Neuronal stem cell (in vitro differentiated cells): ENCODE measurements around the gene SOWAHA.
A peak's percentile ranks its signal among the peaks of the same experiment; 100 is the strongest.

Source experiments
- DNase-seq: peaks from one replicate; pipeline ENCODE4 v3.0.0-alpha.2; 2013; ENCODE audit warnings: low spot score
- H2AFZ ChIP-seq: one replicate; pipeline ENCODE4 v1.6.1; 2013; ENCODE audit warnings: mild to moderate bottlenecking, low read length, inconsistent platforms
- H2AK5ac ChIP-seq: 2 replicates; pipeline ENCODE4 v1.6.1; 2013; ENCODE audit warnings: low read depth, mild to moderate bottlenecking, inconsistent platforms, low read length, moderate library complexity, mixed read lengths
- H2BK120ac ChIP-seq: 2 replicates; pipeline ENCODE4 v1.6.1; 2013; ENCODE audit warnings: low read depth, mild to moderate bottlenecking, inconsistent platforms, low read length, moderate library complexity, mixed read lengths
- H2BK12ac ChIP-seq: one replicate; pipeline ENCODE4 v1.6.1; 2013; ENCODE audit warnings: low read length, inconsistent platforms
- H2BK15ac ChIP-seq: 2 replicates; pipeline ENCODE4 v1.6.1; 2013; ENCODE audit warnings: mild to moderate bottlenecking, low read length, inconsistent platforms, mixed read lengths
- H2BK5ac ChIP-seq: one replicate; pipeline ENCODE4 v1.6.1; 2013; ENCODE audit warnings: inconsistent platforms, mild to moderate bottlenecking, low read length, moderate library complexity
- H3K14ac ChIP-seq: one replicate; pipeline ENCODE4 v1.6.1; 2013; ENCODE audit warnings: low read length, inconsistent platforms
- H3K18ac ChIP-seq: 2 replicates; pipeline ENCODE4 v1.6.1; 2013; ENCODE audit warnings: low read length, inconsistent platforms
- H3K23ac ChIP-seq: 2 replicates; pipeline ENCODE4 v1.6.1; 2013; ENCODE audit warnings: low read depth, mild to moderate bottlenecking, mixed read lengths, low read length, inconsistent platforms; ENCODE audit not compliant: poor library complexity
- H3K27ac ChIP-seq: replicated peaks from 3 replicates; pipeline ENCODE4 v1.5.1; 2013; ENCODE audit warnings: low read length, inconsistent platforms
- H3K27me3 ChIP-seq, 3 experiments: 2 replicates each; pipeline ENCODE4 v1.6.1; 2013; ENCODE audit warnings: low read length in 3 of 3, mild to moderate bottlenecking in 2 of 3, inconsistent platforms in 1 of 3, low read depth in 1 of 3, mixed read lengths in 1 of 3, moderate library complexity in 1 of 3; ENCODE audit not compliant: control insufficient read depth in 3 of 3, insufficient read depth in 3 of 3
- H3K36me3 ChIP-seq, 2 donors: replicated peaks in 1 of 2; 2 replicates each; pipeline ENCODE4 v1.6.1; 2013; ENCODE audit warnings: low read length in 2 of 2; ENCODE audit not compliant: control insufficient read depth in 2 of 2, insufficient read depth in 2 of 2
- H3K4ac ChIP-seq: 2 replicates; pipeline ENCODE4 v1.6.1; 2013; ENCODE audit warnings: inconsistent platforms, mild to moderate bottlenecking, low read length, moderate library complexity
- H3K4me1 ChIP-seq, 2 donors: 1 replicate in 1 of 2; 2 replicates in 1 of 2; pipeline ENCODE4 v1.6.1; 2013; ENCODE audit warnings: low read length in 2 of 2, low read depth in 1 of 2; ENCODE audit not compliant: control insufficient read depth in 2 of 2, insufficient read depth in 1 of 2
- H3K4me2 ChIP-seq: one replicate; pipeline ENCODE4 v1.6.1; 2013; ENCODE audit warnings: mild to moderate bottlenecking, low read length, inconsistent platforms; ENCODE audit not compliant: insufficient read depth, poor library complexity, severe bottlenecking
- H3K4me3 ChIP-seq, 2 donors: 2 replicates each; pipeline ENCODE4 v1.5.1; 2013; ENCODE audit warnings: low read length in 2 of 2, mild to moderate bottlenecking in 2 of 2, inconsistent platforms in 1 of 2, moderate library complexity in 1 of 2
- H3K79me1 ChIP-seq: one replicate; pipeline ENCODE4 v1.6.1; 2013; ENCODE audit warnings: low read depth, mild to moderate bottlenecking, inconsistent platforms, low read length, moderate library complexity
- H3K9ac ChIP-seq: one replicate; pipeline ENCODE4 v1.6.1; 2013; ENCODE audit warnings: mild to moderate bottlenecking, low read depth, low read length, inconsistent platforms; ENCODE audit not compliant: poor library complexity
- H3K9me3 ChIP-seq, 2 donors: replicated peaks in 1 of 2; 2 replicates each; pipeline versions ENCODE3 to v1.6.1; 2013; ENCODE audit warnings: low read length in 2 of 2, mild to moderate bottlenecking in 2 of 2, inconsistent platforms in 1 of 2, low read depth in 1 of 2, mixed read lengths in 1 of 2, moderate library complexity in 1 of 2; ENCODE audit not compliant: control insufficient read depth in 2 of 2, insufficient read depth in 1 of 2
- H4K8ac ChIP-seq: one replicate; pipeline ENCODE4 v1.6.1; 2013; ENCODE audit warnings: low read depth, mild to moderate bottlenecking, inconsistent platforms, low read length, moderate library complexity
- H4K91ac ChIP-seq: one replicate; pipeline ENCODE4 v1.6.1; 2013; ENCODE audit warnings: low read length, low read depth, mild to moderate bottlenecking, inconsistent platforms; ENCODE audit not compliant: poor library complexity
- WGBS, 2 donors: extraction: QIAGEN DNeasy Blood & Tissue Kit; methylation state at CpG; one replicate each; pipeline ENCODE4 v1.1.7; 2013; ENCODE audit warnings: missing lambda C conversion rate in 2 of 2, mixed read lengths in 1 of 2; ENCODE audit not compliant: insufficient read length in 2 of 2, insufficient replicate concordance in 1 of 2; ENCODE audit errors: extremely low coverage in 2 of 2; 5-methylcytosine and 5-hydroxymethylcytosine counted together

SOWAHA gene

GRCh38 chr5:132830436-132831094, 17.5 kb downstream of the SOWAHA start, which contains the start of gene SHROOM1:
Gene SHROOM1 (minus strand): TSS chr5:132830647. CDS start chr5:132826140, 4,507 bp downstream.
- no peak within 1 kb of the TSS for H3K14ac ChIP-seq
- peaks cover 8 to 90% (median 56%) of the 10 kb centered on the region in 3 experiments for H3K27me3 ChIP-seq
- H3K79me1 ChIP-seq = peaks cover 3% of the 10 kb centered on the region
- H2BK12ac ChIP-seq = no peak within 1 kb of the TSS
- DNase-seq = no peak
- H2BK15ac ChIP-seq = peak within 1 kb of the TSS; percentile 20
- H3K4ac ChIP-seq = no peak within 1 kb of the TSS
- no peaks in the 10 kb centered on the region for H3K36me3 ChIP-seq
- no peak within 1 kb of the TSS for H4K91ac ChIP-seq
- peak within 1 kb of the TSS; percentile 95 for H2AFZ ChIP-seq
- H3K9me3 ChIP-seq = no peaks in the 10 kb centered on the region
- no CpG with 5 or more reads among the region's 78 CpGs for WGBS, 2 donors
- peak within 1 kb of the TSS; percentile 89 for H3K9ac ChIP-seq
- H2BK5ac ChIP-seq = no peak within 1 kb of the TSS
- peak within 1 kb of the TSS; percentile 98 for H3K18ac ChIP-seq
- peak within 1 kb of the TSS; percentile 0 for H2AK5ac ChIP-seq
- peak within 1 kb of the TSS; percentile 47 to 87 for H3K4me3 ChIP-seq
- peak within 1 kb of the TSS; percentile 74 for H4K8ac ChIP-seq
- peak within 1 kb of the TSS; percentile 72 for H3K4me2 ChIP-seq
- H2BK120ac ChIP-seq = peak within 1 kb of the TSS; percentile 35
- no peak within 1 kb of the TSS for H3K27ac ChIP-seq
- peaks cover 0 to 4% of the 10 kb centered on the region in 2 donors for H3K4me1 ChIP-seq
- H3K23ac ChIP-seq = peak within 1 kb of the TSS; percentile 94

GRCh38 chr5:132831095-132831860, 18.2 kb downstream of the SOWAHA start:
- H3K36me3 ChIP-seq = no peaks in the 10 kb centered on the region
- peak overlapping the region; percentile 0 for H2AK5ac ChIP-seq
- peak overlapping the region; percentile 95 for H2AFZ ChIP-seq
- no peak for DNase-seq
- H3K18ac ChIP-seq = no peak overlapping the region
- H3K79me1 ChIP-seq = peaks cover 3% of the 10 kb centered on the region
- H3K9ac ChIP-seq = no peak overlapping the region
- H2BK5ac ChIP-seq = no peak overlapping the region
- H2BK12ac ChIP-seq = no peak overlapping the region
- WGBS, 2 donors = no CpG with 5 or more reads among the region's 15 CpGs
- no peak overlapping the region for H3K4ac ChIP-seq
- H4K8ac ChIP-seq = no peak overlapping the region
- H3K9me3 ChIP-seq = no peaks in the 10 kb centered on the region
- H3K4me1 ChIP-seq = no peaks in the 10 kb centered on the region
- H3K4me2 ChIP-seq = peak overlapping the region; percentile 72
- H3K14ac ChIP-seq = no peak overlapping the region
- H2BK120ac ChIP-seq = no peak overlapping the region
- H3K27ac ChIP-seq = no peak overlapping the region
- H4K91ac ChIP-seq = no peak overlapping the region
- H3K23ac ChIP-seq = no peak overlapping the region
- peaks cover 4 to 89% (median 49%) of the 10 kb centered on the region in 3 experiments for H3K27me3 ChIP-seq
- H3K4me3 ChIP-seq = no peak overlapping the region
- H2BK15ac ChIP-seq = no peak overlapping the region

DNA sequence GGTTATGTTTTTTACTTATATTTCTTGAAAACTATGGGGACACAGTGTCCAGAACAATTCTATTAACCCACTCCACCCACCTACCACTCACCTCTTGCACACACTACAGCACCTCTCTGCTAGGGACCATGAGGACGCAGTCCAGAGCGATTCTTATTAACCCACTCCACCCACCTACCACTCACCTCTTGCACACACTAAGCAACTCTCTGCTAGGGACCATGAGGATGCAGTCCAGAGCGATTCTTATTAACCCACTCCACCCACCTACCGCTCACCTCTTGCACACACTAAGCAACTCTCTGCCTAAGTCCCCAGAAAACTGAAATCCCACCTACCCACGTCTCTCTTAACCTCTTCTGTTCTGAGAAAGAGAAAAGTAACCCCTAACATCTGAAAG, 19.5 kb downstream of the SOWAHA start:
- Histone ChIP-seq H2AFZ (no peak overlapping the region), H4K8ac (no peak overlapping the region), H3K4ac (no peak overlapping the region), H3K27ac (no peak overlapping the region), H4K91ac (no peak overlapping the region), H3K14ac (no peak overlapping the region), H2BK5ac (no peak overlapping the region), H3K9ac (no peak overlapping the region), H2AK5ac (no peak overlapping the region), H2BK12ac (no peak overlapping the region), H3K9me3 (no peaks in the 10 kb centered on the region), H3K23ac (no peak overlapping the region), H3K79me1 (peaks cover 3% of the 10 kb centered on the region), H3K4me3 (no peak overlapping the region), H3K4me2 (no peak overlapping the region), H3K36me3 (no peaks in the 10 kb centered on the region), H2BK15ac (no peak overlapping the region), H3K27me3 (peaks cover 3 to 80% (median 38%) of the 10 kb centered on the region in 3 experiments), H2BK120ac (no peak overlapping the region), H3K18ac (no peak overlapping the region), H3K4me1 (no peaks in the 10 kb centered on the region)
- no peak for DNase-seq
- WGBS, 2 donors = no CpG with 5 or more reads among the region's 5 CpGs

- H3K27me3 ChIP-seq = peaks cover 3 to 80% (median 23%) of the 10 kb centered on the region in 3 experiments
- H3K9me3 ChIP-seq = no peaks in the 10 kb centered on the region
- no peak overlapping the region for H4K8ac ChIP-seq
- no peak overlapping the region for H2BK12ac ChIP-seq
- no CpG with 5 or more reads among the region's 3 CpGs for WGBS, 2 donors
- H2BK15ac ChIP-seq = no peak overlapping the region
- DNase-seq = no peak
- H2AFZ ChIP-seq = no peak overlapping the region
- H2BK5ac ChIP-seq = no peak overlapping the region
- H3K4me2 ChIP-seq = no peak overlapping the region
- no peak overlapping the region for H3K18ac ChIP-seq
- no peak overlapping the region for H2BK120ac ChIP-seq
- H2AK5ac ChIP-seq = no peak overlapping the region
- no peak overlapping the region for H3K9ac ChIP-seq
- H3K14ac ChIP-seq = no peak overlapping the region
- no peak overlapping the region for H3K23ac ChIP-seq
- no peak overlapping the region for H3K27ac ChIP-seq
- H4K91ac ChIP-seq = no peak overlapping the region
- peaks cover 2% of the 10 kb centered on the region for H3K79me1 ChIP-seq
- H3K4ac ChIP-seq = no peak overlapping the region
- H3K4me1 ChIP-seq = no peaks in the 10 kb centered on the region
- no peaks in the 10 kb centered on the region for H3K36me3 ChIP-seq
- H3K4me3 ChIP-seq = no peak overlapping the region
Measured at GRCh38 chr5:132834057-132834456, 21.0 kb downstream of the SOWAHA start.
